OCI-LY3 (cell line): ENCODE results near the gene EEF1AKMT2.
A peak's percentile ranks its signal among the peaks of the same experiment; 100 is the strongest.

ENCODE experiments used
- EZH2phosphoT487 ChIP-seq: fragments of 200-600 bp; shearing (Covaris generic); IDR thresholded peaks from 2 replicates; pipeline ENCODE4 v1.6.1; 2018; ENCODE audit warnings: antibody characterized with exemption, mixed run types, low read depth
- TF ChIP-seq, protein P1 (sequence below): fragments of 200-600, 300-600 bp; sonication (generic); IDR thresholded peaks from 2 replicates; pipeline ENCODE4 v1.5.1; 2014; ENCODE audit warnings: antibody characterized with exemption, low read length, low read depth

DNA sequence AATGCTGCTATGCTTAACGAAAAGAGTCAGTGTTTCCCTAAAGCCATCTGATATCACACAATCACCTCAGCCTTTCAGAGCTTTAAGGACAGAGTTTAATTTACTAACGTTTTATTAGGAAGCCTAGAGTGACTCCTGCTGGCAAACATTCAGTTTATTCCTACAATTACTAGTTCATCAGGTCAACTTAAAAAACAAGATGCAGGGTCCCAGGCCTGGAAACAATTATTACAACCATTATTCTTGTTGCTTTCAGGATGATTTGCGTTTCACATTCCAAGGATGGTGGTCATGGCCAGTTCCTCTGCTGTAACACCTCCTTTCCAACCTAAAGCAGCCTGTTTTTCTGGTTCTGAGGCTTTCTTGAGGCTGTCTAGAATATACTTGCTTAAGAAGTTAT is 46.0 kb downstream of the EEF1AKMT2 start:
- no peak for TF ChIP-seq EZH2phosphoT487
- TF ChIP-seq, protein P1, sequence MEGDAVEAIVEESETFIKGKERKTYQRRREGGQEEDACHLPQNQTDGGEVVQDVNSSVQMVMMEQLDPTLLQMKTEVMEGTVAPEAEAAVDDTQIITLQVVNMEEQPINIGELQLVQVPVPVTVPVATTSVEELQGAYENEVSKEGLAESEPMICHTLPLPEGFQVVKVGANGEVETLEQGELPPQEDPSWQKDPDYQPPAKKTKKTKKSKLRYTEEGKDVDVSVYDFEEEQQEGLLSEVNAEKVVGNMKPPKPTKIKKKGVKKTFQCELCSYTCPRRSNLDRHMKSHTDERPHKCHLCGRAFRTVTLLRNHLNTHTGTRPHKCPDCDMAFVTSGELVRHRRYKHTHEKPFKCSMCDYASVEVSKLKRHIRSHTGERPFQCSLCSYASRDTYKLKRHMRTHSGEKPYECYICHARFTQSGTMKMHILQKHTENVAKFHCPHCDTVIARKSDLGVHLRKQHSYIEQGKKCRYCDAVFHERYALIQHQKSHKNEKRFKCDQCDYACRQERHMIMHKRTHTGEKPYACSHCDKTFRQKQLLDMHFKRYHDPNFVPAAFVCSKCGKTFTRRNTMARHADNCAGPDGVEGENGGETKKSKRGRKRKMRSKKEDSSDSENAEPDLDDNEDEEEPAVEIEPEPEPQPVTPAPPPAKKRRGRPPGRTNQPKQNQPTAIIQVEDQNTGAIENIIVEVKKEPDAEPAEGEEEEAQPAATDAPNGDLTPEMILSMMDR = peak; percentile 37
